ENCODE data around the gene BCAR1.

BCAR1 gene

GRCh38 chr16:75238853-75239541, 12.4 kb downstream of the BCAR1 start:
- no peak for DNase-seq

- no peak for DNase-seq
These were observed 13.1 kb downstream of the BCAR1 start for GRCh38 chr16:75238132-75238852.

GRCh38 chr16:75237398-75238131, 13.9 kb downstream of the BCAR1 start:
- no peak for DNase-seq

GRCh38 chr16:75236736-75237397, 14.6 kb downstream of the BCAR1 start:
- DNase-seq, result no peak

GRCh38 chr16:75236232-75236631, 15.2 kb downstream of the BCAR1 start:
- peak; percentile 61 for DNase-seq

GRCh38 chr16:75235721-75236193, 15.7 kb downstream of the BCAR1 start:
- no peak for DNase-seq

- DNase-seq, result no peak
These were observed 16.3 kb downstream of the BCAR1 start for GRCh38 chr16:75234856-75235696.

GRCh38 chr16:75233611-75233938, 17.8 kb downstream of the BCAR1 start:
- no peak for DNase-seq

- no peak for DNase-seq
These were observed 19.9 kb downstream of the BCAR1 start for GRCh38 chr16:75231570-75231969.

- DNase-seq, result no peak
These were observed 20.8 kb downstream of the BCAR1 start for GRCh38 chr16:75230471-75231110.

- DNase-seq, result no peak
These were observed 22.0 kb downstream of the BCAR1 start for GRCh38 chr16:75229172-75230031.

GRCh38 chr16:75228143-75228976, 23.1 kb downstream of the BCAR1 start:
- DNase-seq, result no peak

GRCh38 chr16:75227361-75228142, 23.9 kb downstream of the BCAR1 start:
- DNase-seq, result no peak

- no peak for DNase-seq
These were observed 24.7 kb downstream of the BCAR1 start for GRCh38 chr16:75226550-75227360.

- DNase-seq, result no peak
These were observed 25.5 kb downstream of the BCAR1 start for GRCh38 chr16:75225678-75226515.

- DNase-seq, result no peak
These were observed 26.3 kb downstream of the BCAR1 start for GRCh38 chr16:75225092-75225491.

Measured in activated CD4-positive, alpha-beta T cell treated with anti-CD3 and anti-CD28 coated beads, Interleukin-10, Interleukin-2, amounts not matched to agents 100 ng/mL and 50 ng/mL, durations not matched to agents 16 hours and 8 hours (primary cell).